Hematopoietic multipotent progenitor cell (in vitro differentiated cells): ENCODE measurements around the gene TLE3. TPM values are rescaled to one million over a fixed set of nuclear protein-coding genes. Genes with fewer than 3 reads are reported as not detected.

ENCODE experiments used
- DNase-seq, 3 donors: peaks; one replicate each; pipeline ENCODE4 v3.0.0-alpha.2; 2011 to 2015; ENCODE audit warnings: low read depth in 2 of 3, low spot score in 2 of 3
- total RNA-seq: library from RNA; depleted of rRNA; stranded (reverse); fragments of >200 nt; gene quantifications from one replicate; pipeline ENCODE4 v1.2.3, GENCODE V29; 2012

The TLE3 gene
- total RNA-seq, 1 donor, result 153 TPM

- DNase-seq, result no peak
Observed at GRCh38 chr15:70066004-70066403, 31.7 kb downstream of the TLE3 start.

GRCh38 chr15:70065006-70065722, 32.6 kb downstream of the TLE3 start:
- DNase-seq, result no peak

GRCh38 chr15:70064441-70064840, 33.3 kb downstream of the TLE3 start:
- DNase-seq, result no peak

- no peak for DNase-seq
Observed at GRCh38 chr15:70063980-70064379, 33.7 kb downstream of the TLE3 start.

- no peak for DNase-seq
Observed at GRCh38 chr15:70063261-70063925, 34.3 kb downstream of the TLE3 start.

GRCh38 chr15:70062321-70062956, 35.3 kb downstream of the TLE3 start:
- DNase-seq, result no peak

GRCh38 chr15:70061696-70062270, 35.9 kb downstream of the TLE3 start:
- no peak for DNase-seq

- no peak for DNase-seq
Observed at GRCh38 chr15:70060993-70061305, 36.8 kb downstream of the TLE3 start.

- DNase-seq, result no peak
Observed at GRCh38 chr15:70060214-70060992, 37.3 kb downstream of the TLE3 start.

- DNase-seq, result no peak
Observed at GRCh38 chr15:70059476-70060213, 38.1 kb downstream of the TLE3 start.

- DNase-seq, result no peak
Observed at GRCh38 chr15:70058642-70059360, 38.9 kb downstream of the TLE3 start.

GRCh38 chr15:70057931-70058641, 39.6 kb downstream of the TLE3 start:
- DNase-seq, result no peak

GRCh38 chr15:70056091-70056680, 41.5 kb downstream of the TLE3 start:
- no peak for DNase-seq

GRCh38 chr15:70055601-70056051, 42.1 kb downstream of the TLE3 start:
- no peak for DNase-seq

- DNase-seq, result no peak
Observed at GRCh38 chr15:70054884-70055387, 42.8 kb downstream of the TLE3 start.

- DNase-seq, result no peak
Observed at GRCh38 chr15:70054366-70054765, 43.4 kb downstream of the TLE3 start.

- DNase-seq, result no peak
Observed at GRCh38 chr15:70053716-70054229, 43.9 kb downstream of the TLE3 start.
